Choroid plexus epithelial cell (primary cell): Measurements from ENCODE around the gene PLCD4.

Experiments used
- DNase-seq: peaks from one replicate; pipeline ENCODE4 v3.0.0-alpha.2; 2010; ENCODE audit warnings: low read depth
- H3K4me3 ChIP-seq: 2 replicates; pipeline ENCODE4 v1.5.1; 2011; ENCODE audit warnings: low read depth, mild to moderate bottlenecking, control low read depth, low read length, moderate library complexity
- TF ChIP-seq, protein P1 (sequence below): conservative IDR thresholded peaks from 2 replicates; pipeline ENCODE4 v1.5.1; 2011; ENCODE audit warnings: low read depth, mild to moderate bottlenecking, control low read depth, inconsistent platforms, low read length, moderate library complexity

The PLCD4 gene

DNA sequence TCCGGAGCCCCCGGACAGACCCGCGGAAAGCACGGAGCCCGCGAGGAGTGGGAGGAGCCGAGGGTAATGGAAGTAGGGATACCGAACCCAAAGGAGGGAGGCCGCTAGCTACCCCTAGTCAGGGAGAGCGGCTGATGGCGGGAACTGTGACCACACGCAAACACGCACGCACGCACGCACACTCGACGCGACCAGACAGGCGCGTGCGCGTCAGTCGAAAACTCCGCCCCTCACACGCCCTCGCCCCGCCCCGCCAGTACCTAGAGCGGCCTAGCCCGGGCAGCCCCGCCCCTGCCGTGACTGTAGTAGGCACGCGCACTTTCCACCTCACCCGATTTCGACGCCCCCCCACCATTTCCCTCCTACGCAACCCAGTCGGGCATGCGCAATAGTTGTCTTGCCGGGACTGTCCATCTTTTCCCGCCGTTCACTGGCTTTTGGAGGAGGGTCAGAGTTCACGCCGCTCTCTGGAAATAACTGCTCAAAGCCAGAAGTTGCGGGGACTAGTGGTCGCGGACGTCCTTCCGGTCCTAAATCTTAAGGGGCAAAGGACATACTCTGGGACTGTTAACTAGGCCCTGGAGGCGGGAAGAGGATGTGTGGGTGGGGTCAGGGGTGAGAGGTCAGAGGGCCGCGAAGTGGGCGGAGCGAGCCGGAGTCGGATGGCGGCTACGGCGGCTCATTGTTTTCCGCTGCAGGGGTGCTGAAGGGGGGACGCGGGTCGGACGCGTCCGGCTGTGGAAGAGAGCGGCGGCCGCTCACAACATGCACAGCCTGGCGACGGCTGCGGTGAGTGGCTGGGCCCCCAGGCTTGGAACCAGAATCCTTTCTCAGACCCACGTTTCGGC, 39.3 kb upstream of the PLCD4 start, which contains the start of the genes CNOT9 and USP37:
TSS of gene CNOT9 (plus strand) at position 650 of the 848 bp plus-strand sequence. CDS start at position 766, 116 bp downstream.
TSS of gene USP37 (minus strand) at position 162 of the 848 bp plus-strand sequence. CDS start 9,698 bp downstream, outside the sequence.
- H3K4me3 ChIP-seq: peak within 1 kb of the TSS; percentile 90
- DNase-seq: peak; percentile 99
- TF ChIP-seq, protein P1, sequence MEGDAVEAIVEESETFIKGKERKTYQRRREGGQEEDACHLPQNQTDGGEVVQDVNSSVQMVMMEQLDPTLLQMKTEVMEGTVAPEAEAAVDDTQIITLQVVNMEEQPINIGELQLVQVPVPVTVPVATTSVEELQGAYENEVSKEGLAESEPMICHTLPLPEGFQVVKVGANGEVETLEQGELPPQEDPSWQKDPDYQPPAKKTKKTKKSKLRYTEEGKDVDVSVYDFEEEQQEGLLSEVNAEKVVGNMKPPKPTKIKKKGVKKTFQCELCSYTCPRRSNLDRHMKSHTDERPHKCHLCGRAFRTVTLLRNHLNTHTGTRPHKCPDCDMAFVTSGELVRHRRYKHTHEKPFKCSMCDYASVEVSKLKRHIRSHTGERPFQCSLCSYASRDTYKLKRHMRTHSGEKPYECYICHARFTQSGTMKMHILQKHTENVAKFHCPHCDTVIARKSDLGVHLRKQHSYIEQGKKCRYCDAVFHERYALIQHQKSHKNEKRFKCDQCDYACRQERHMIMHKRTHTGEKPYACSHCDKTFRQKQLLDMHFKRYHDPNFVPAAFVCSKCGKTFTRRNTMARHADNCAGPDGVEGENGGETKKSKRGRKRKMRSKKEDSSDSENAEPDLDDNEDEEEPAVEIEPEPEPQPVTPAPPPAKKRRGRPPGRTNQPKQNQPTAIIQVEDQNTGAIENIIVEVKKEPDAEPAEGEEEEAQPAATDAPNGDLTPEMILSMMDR: no peak

DNA sequence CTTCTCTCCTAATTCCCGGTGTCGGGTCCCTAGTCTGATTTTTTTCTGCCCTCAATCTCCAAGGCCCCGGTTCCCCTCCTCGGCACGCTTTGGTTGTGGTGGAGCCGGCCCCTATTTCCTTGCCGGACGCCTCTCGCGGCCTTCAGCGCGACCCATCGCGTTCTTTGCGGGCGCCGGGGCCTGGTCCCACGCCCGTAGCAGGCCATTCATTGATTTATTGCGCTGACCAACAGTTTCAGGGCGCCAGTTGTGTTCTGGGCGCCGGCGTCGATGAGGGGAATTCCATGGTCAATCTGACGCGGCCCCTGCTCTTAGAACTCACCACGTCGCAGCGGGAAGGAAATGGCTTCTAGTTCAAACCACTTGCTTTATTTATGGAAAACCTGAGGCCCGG, 38.7 kb upstream of the PLCD4 start:
- DNase-seq: peak; percentile 79
- H3K4me3 ChIP-seq: peak overlapping the region; percentile 80
- TF ChIP-seq, protein P1: no peak

DNA sequence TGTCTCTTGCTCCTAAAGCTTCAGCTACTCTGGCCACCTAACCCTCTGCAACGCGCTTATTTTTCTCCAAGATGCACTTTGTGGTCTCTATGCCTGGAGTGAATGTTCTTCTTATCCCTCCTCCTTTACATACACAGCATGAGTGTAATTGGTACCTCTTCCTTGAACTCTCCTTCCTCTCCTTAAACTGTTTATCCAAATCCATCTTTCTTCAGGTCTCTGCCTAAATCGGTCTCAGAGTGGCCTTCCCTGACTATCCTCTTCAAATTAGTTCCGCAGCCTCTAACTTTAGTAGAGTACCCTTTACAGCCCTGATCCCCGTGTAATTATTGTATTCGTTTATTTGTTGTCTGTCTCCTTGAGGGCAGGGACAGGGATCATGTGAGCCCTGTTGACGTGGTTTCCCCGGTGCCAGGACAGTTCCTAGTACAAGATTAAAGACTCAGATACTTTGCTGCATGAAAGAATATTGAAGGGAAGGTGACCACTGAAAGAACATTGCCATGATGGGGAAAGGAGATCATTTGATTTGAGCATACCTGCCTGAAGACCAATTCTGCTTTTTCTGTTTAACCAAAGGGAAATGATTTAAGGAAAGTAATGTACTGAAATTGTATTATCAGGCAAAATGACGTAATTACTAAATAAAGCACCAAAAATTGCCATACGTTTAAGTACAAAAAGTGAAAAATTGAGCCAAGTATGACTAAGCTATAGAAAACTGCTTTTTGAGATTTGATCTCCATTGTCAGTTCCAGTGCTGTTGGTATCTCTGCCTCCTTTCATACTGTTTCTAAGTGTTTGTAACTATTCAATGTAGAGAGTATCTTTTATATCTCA, 37.8 kb upstream of the PLCD4 start:
- TF ChIP-seq, protein P1: no peak
- DNase-seq: peak; percentile 82
- peak overlapping the region; percentile 80 for H3K4me3 ChIP-seq

DNA sequence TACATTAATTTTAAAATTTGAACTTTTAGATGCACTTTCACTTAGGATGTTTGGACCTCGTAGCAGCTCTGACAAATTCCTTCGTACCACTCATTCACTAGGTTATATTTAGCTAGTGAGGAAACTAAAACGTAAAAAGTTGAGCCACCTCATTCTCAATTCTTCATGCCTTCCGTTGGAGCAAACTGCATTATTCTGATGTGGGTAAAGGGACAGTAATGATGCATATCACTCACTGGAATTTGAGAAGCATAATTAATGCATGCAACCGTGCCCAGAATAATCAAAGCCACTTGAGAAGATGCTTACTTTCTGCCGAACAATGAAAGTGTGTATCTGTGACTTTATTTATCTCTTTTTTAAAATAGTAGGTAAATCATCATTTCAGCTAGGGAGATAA, 36.8 kb upstream of the PLCD4 start:
- DNase-seq: peak; percentile 51
- peak overlapping the region; percentile 19 for H3K4me3 ChIP-seq
- TF ChIP-seq, protein P1: no peak

DNA sequence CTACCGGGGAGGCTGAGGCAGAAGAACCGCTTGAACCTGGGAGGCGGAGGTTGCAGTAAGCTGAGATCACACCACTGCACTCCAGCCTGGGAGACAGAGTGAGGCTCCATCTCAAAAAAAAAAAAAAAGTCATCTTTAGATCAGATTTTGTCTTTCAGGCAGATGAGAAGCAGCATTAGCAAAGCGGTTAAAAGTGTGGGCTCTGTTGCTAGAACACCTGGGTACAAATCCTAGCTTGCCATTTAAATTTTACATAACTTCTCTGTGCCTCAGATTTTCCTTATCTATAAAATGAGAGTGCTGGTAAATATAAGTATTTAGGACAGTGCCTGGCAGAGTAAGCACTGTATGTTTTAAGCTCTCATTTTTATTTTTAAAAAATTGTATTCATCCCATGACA, 30.8 kb upstream of the PLCD4 start:
- H3K4me3 ChIP-seq: no peak overlapping the region
- no peak for DNase-seq
- TF ChIP-seq, protein P1: no peak

DNA sequence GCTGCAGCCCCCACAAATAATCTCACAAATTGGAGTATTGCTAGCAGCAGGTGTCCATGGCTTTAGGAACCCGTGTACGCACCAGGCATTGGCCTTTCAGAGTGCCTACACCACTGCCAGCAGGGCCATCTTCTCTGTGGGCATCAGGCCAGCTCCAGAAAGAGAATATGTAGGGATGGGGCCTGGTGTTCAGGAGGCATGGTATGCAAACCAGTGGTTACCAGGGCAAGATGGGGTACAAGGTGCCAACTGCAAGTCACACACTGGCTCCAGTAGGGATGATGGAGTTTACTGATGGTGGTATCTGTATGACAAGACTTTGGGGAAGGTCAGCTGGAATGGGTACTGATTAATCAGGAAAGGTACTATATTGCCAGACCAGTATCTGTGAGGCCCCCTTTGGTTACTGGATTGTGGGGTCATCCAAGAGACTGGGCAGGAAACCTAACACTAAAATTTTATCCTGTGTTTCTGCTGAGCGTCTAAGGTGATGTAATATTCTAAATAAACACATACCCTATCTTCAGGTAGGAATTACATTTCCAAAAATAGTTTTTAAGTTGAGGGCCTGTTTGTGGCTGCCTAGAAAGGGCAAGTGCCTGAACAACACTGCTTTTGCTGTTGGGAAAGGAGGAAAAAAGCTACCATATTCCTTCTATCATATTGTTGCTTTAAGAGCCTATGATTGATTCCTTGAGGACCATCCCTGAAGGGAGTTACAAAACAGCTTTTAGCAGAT, 30.0 kb upstream of the PLCD4 start:
- H3K4me3 ChIP-seq: no peak overlapping the region
- TF ChIP-seq, protein P1: no peak
- DNase-seq: no peak
